Thoracic aorta (tissue), 2 donors: ENCODE measurements around the gene PHLDA2. TPM values are rescaled to one million over a fixed set of nuclear protein-coding genes. Genes with fewer than 3 reads are reported as not detected.

Experiments used
- ATAC-seq: fragments of 150-250 bp; one replicate; pipeline ENCODE4 v1.8.0; 2017; ENCODE audit warnings: low read depth; ENCODE audit not compliant: insufficient number of reproducible peaks, low FRiP score
- DNase-seq: peaks from one replicate; pipeline ENCODE4 v3.0.0-alpha.2; 2020; ENCODE audit warnings: low spot score
- H3K27ac ChIP-seq, 2 donors: fragments of 200-600 bp; sonication (generic); 1 replicate in 1 of 2; 2 replicates in 1 of 2; pipeline ENCODE4 v1.5.1; 2016; ENCODE audit warnings: mild to moderate bottlenecking in 2 of 2, moderate library complexity in 2 of 2
- H3K27me3 ChIP-seq: fragments of 200-600 bp; sonication (generic); replicated peaks from 2 replicates; pipeline ENCODE4 v1.6.0; 2016; ENCODE audit warnings: mild to moderate bottlenecking; ENCODE audit not compliant: insufficient read depth
- H3K36me3 ChIP-seq: fragments of 200-600 bp; sonication (generic); one replicate; pipeline ENCODE4 v1.5.1; 2016
- H3K4me1 ChIP-seq, 2 donors: fragments of 200-600 bp; sonication (generic); 1 replicate in 1 of 2; 2 replicates in 1 of 2; pipeline versions ENCODE4 v1.5.1 to v1.6.0; 2016; ENCODE audit warnings: low read depth in 2 of 2, mild to moderate bottlenecking in 1 of 2; ENCODE audit not compliant: control insufficient read depth in 1 of 2
- H3K4me3 ChIP-seq: fragments of 200-600 bp; sonication (generic); 2 replicates; pipeline ENCODE4 v1.5.1; 2016; ENCODE audit warnings: mild to moderate bottlenecking
- H3K9me3 ChIP-seq: fragments of 200-600 bp; sonication (generic); 2 replicates; pipeline ENCODE4 v1.5.1; 2016
- total RNA-seq, 2 donors: library from RNA; depleted of rRNA; stranded (reverse); fragments of >200 nt; gene quantifications; one replicate each; pipeline versions ENCODE4 v1.1.0 to v1.2.3, GENCODE V29; 2016
- TF ChIP-seq, protein P1 (sequence below): fragments of 200-600 bp; sonication (generic); IDR thresholded peaks from one replicate; pipeline ENCODE4 v1.5.1; 2019; ENCODE audit warnings: antibody characterized with exemption

PHLDA2 gene
- total RNA-seq, 2 donors from 2014 or later, result 14.4 to 21.3 TPM

DNA sequence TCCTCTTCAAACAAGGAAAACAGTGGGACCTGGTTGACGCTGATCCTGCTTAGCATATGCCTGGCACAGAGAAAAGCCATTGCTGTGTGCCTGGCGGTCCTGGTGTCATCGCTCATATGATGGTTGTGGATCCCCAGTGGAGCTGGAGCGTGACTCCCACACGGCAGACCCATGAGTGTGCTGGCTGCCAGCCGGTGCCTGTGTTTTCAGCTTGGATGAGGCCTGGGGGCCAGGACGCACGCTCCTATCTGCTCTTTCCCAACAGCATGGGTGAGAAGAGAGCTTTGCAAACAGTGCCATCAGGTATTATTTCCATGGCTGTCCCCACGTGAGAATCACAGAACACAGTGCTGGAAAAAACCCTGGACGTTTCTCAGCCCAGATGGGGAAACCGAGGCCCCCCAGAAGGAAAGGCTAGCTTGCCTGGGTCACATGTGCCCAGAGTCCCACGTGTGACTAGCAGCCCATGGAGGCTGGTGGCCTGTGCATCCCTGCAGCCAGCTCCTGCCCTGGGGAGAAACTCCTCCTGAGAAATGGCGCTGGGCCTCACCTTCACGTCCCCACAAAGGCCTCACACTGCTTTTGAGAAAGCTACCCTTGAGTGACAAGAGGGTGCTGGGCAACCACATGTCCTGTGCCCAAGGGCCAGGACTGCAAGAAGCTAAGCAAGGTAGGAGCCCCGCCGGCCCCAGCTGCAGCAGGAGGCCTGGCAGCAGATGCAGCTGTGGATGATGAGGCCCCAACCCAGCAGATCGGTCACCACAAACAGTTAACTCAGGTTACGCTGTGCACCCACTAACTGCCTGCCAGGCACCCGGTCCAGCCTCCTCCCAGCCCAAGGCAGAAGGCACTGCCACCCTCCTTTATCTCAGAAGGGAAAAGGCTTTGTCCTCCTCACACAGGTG is 47.9 kb downstream of the PHLDA2 start:
- Histone ChIP-seq H3K36me3 (no peaks in the 10 kb centered on the region), H3K4me1 (peaks cover 8 to 15% of the 10 kb centered on the region in 2 donors), H3K9me3 (no peaks in the 10 kb centered on the region), H3K27me3 (no peaks in the 10 kb centered on the region), H3K4me3 (no peak overlapping the region), H3K27ac (no peak overlapping the region)
- TF ChIP-seq, protein P1, sequence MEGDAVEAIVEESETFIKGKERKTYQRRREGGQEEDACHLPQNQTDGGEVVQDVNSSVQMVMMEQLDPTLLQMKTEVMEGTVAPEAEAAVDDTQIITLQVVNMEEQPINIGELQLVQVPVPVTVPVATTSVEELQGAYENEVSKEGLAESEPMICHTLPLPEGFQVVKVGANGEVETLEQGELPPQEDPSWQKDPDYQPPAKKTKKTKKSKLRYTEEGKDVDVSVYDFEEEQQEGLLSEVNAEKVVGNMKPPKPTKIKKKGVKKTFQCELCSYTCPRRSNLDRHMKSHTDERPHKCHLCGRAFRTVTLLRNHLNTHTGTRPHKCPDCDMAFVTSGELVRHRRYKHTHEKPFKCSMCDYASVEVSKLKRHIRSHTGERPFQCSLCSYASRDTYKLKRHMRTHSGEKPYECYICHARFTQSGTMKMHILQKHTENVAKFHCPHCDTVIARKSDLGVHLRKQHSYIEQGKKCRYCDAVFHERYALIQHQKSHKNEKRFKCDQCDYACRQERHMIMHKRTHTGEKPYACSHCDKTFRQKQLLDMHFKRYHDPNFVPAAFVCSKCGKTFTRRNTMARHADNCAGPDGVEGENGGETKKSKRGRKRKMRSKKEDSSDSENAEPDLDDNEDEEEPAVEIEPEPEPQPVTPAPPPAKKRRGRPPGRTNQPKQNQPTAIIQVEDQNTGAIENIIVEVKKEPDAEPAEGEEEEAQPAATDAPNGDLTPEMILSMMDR, result no peak
- ATAC-seq (no peak), DNase-seq (no peak)

DNA sequence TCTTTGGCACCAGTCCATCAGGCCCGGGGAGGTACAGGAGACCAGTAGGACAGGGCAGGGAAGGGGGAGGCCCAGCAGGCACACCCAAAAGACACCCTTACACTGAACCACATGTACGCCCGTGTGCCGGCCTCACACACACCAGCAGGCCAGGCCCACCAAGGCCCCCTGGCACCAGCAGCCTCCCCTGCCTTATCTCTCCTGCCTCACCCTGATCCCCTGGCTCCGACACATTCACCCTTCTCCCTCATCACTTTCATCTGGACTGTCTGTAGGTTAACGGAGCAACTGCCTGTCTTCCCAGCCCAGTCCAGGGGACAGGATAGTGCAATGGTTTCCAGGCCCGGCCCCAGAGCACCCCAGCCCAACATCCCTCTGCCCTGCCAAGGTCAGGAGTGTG is 48.6 kb downstream of the PHLDA2 start:
- no peak overlapping the region for H3K27ac ChIP-seq
- no peaks in the 10 kb centered on the region for H3K27me3 ChIP-seq
- H3K4me1 ChIP-seq, result peaks cover 8 to 15% of the 10 kb centered on the region in 2 donors
- DNase-seq, result no peak
- no peaks in the 10 kb centered on the region for H3K36me3 ChIP-seq
- no peaks in the 10 kb centered on the region for H3K9me3 ChIP-seq
- H3K4me3 ChIP-seq, result no peak overlapping the region
- TF ChIP-seq, protein P1, result no peak
- no peak for ATAC-seq

DNA sequence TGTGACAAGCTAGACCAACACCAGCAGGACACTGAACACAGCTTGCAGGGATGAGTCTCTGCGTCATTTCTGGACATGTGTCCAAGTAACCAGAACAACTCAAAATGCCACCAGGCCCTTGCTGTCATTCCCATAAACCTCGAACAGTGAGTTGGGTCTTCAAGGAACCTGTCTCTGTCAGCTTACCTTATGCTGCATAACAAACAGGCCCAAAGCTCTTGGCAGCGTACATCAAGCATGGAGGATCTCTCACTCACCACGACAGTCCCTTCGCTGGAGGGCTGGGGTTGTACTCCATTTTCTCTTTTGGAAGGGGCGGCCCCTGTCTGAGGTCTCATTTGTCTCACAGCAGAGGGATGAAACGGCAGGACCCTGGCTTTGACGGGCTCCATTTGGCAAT is 50.4 kb downstream of the PHLDA2 start:
- Histone ChIP-seq H3K4me1 (peaks cover 8 to 15% of the 10 kb centered on the region in 2 donors), H3K4me3 (no peak overlapping the region), H3K27ac (no peak overlapping the region), H3K9me3 (no peaks in the 10 kb centered on the region), H3K27me3 (no peaks in the 10 kb centered on the region), H3K36me3 (no peaks in the 10 kb centered on the region)
- ATAC-seq, result no peak
- DNase-seq, result no peak
- TF ChIP-seq, protein P1, result no peak

Other genes with a start within 250 kb of the PHLDA2 start
- 1 to 10 TPM; 2.3 to 3.3 TPM for gene KCNQ1OT1, start 229.4 kb downstream of the PHLDA2 start, total RNA-seq
- 10 to 100 TPM; 17.1 to 25.0 TPM for gene CDKN1C, start 43.6 kb downstream of the PHLDA2 start, total RNA-seq
- 10 to 100 TPM; 62.8 to 83.7 TPM for gene NAP1L4, start 62.9 kb upstream of the PHLDA2 start, total RNA-seq
- gene CARS1, start 128.0 kb upstream of the PHLDA2 start, total RNA-seq, result 10 to 100 TPM; 38.4 to 56.5 TPM
- 100 to 1,000 TPM in 1 of 2 donors, 10 to 100 TPM in 1; 99.9 to 121 TPM for gene OSBPL5, start 235.9 kb upstream of the PHLDA2 start, total RNA-seq